Hindlimb muscle (tissue), 1 donor: ENCODE data around the gene FCHSD2. TPM values are rescaled to one million over a fixed set of nuclear protein-coding genes. Genes with fewer than 3 reads are reported as not detected.
A peak's percentile ranks its signal among the peaks of the same experiment; 100 is the strongest.
"Not testable (repeated sequence)": the region's sequence is repeated elsewhere in the genome, so short reads cannot be mapped to it uniquely, and the experiment has no call there.

Experiments
- DNase-seq: peaks from one replicate; pipeline ENCODE4 v3.0.0-alpha.2; 2013
- polyA plus RNA-seq: library from polyadenylated mRNA; unstranded; fragments of 120-200 nt; gene quantifications from one replicate; pipeline ENCODE4 v1.2.1, GENCODE V29; 2013; ENCODE audit not compliant: insufficient read length

Gene FCHSD2
- polyA plus RNA-seq, 1 donor = 27.4 TPM

GRCh38 chr11:73147771-73148681 is 5.9 kb upstream of the FCHSD2 start:
- DNase-seq = no peak

DNA sequence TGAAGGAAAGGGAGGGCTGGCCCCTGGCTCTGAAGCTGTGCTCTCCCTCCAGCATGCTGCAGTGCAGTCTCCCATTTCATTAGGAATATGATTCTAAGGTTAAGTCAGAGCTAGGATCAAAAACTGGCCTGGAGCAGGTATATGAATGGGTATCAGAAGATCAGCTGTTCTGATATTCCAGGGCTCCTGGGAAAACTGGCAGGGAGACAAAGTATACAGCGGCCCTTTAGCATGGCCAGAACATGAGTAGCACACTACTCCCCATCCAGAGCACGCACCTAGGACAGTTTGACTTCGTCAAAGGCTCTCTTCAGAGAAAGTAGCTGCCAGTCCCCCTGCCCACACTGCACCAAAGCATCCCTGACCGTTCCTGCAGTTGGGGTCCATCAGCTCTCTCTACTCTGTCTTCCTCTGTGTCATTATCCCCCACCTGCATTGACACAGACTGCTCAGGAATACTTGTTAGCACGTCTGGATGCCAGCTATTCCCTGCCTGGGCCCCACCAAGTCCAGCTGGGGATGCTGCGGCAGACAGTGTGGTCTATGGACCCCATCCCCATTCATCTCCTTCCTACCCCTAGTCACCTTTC is 4.0 kb upstream of the FCHSD2 start:
- DNase-seq = no peak

DNA sequence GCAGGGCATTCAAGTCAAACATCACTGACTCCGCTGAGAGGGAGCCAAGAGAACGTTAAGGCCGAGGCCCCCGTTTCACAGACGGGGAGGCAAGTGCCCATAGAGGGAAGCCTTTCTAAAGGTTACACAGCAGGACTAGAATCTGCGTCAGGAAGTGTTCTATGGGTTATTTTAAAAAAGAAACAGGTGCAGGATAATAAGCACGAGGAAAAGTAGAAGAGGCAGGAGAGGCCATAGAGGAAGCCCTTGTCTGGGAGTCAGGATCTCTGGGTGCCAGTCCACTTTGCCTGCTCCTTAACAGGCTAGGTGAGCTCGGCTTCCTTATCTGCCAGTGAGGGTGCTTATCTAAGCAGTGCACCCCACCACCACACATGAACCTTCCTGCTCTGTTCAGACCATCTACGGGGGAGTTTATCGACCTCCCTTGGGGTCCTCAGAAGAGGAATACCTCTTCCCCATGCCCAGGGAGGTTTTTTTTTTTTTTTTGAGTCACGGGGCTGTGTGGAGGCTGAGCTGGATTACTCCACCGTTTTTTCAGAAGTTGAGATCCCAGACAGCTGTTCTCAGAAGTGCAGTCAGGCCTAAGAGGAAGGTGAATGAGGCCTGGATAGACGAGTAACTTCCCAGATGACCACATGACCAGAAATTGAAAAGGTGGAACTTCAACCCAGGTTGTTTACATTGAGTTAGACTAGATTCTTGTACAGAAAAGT is 1.2 kb upstream of the FCHSD2 start:
- DNase-seq = peak; percentile 37

- peak; percentile 85 for DNase-seq
These were observed 600 bp downstream of the FCHSD2 start for GRCh38 chr11:73141309-73142127.

DNA sequence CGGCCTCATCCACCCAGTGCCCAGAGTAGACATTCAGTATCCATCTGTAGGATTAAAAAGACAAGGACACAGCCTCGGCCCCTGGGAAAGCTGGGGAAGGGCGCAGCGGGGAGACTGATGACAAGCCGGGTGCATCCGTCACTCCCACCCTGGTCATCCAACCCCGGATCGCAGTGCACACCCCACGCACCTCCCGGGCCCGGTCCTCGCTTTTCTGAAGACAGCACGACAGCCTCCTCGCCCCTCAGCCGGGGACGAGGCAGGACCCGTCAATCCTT is 1.1 kb downstream of the FCHSD2 start:
- DNase-seq = no peak

DNA sequence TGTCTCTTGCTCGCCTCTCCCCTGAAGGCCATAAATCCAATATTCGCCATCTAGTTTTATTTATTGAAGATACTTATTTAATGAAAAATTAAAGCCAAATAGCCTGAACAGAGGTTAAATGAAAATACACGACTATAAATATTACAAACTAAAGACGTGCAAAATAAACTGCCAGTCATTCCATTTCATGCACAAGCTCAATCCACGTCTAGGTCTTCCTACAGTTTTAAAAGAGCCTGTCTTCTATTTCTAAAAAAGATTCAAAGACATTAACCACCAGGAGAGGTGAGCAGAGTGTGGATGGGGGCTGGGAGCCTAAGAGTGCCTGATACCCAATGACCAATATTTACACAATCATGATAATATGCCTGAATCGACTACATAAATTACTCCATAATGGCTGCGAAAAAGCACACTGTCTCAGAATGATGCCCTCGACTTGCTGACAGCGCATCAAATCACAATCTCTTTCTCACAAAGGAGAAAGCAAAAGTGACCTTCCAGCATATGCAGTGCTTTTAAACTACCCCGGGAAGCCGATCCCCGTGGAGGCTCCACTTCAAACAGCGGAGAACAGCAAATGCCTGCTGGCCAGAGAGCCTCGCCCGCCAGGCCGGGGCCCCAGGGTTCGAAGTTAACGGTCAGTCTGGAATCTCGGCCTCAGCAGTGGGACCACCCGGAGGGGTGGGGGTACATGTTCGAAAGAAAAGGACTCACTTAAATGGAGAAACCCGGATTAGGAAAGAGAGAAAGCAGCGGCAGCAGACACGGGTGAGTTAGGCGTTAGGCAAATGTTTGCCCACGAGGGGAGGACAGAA is 1.7 kb downstream of the FCHSD2 start:
- DNase-seq = no peak

DNA sequence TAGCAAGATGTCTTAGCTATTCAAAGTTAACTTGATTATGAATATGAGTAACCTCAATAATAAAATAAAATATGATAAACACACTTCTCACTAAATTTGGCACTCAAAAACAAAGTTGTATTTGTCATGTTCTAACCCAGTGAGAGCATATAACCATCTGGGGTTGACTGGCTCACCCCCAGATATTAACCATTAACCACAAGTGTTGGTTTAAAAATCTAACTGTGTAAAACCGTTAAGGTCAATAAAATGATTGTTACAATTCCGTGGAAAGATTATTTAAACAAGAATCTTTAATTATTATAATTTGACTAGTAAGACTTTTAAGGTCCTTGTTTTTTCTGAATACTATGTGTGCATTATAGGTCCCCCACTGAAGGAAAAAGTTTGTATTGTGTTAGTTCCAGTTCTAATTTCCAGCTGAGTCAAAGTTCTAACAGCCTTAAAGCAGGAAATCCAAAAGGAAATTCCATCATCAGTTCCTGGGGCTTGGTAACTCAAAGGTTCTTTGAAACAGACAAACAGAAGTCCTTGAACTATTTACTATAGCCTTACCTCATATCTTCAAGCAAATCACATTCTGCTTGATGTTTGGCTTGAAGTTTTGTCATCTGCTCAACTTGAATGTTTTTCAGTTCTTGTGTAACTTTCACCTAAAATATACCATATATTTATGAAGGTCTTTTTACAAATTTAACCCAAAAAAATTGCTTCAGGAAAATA is 2.5 kb downstream of the FCHSD2 start:
- DNase-seq = no peak

DNA sequence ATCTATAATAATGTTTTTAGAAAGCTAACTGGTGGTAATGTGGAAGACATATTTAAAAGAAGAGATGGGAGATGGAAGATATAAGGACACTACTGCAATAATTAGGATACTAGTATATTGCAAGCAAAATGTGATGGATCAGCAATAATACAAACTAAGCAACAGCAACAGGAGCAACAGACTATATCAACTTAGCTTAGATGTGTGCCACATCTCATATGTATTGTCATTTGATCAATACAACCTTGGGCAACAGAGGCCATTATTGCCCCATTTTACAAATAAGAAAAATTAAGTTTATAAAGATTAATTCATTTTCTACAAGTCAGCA is 4.2 kb downstream of the FCHSD2 start:
- no peak for DNase-seq

- DNase-seq = no peak
These were observed 4.7 kb downstream of the FCHSD2 start for GRCh38 chr11:73137262-73137943.

GRCh38 chr11:73136722-73137121 is 5.4 kb downstream of the FCHSD2 start:
- DNase-seq = not testable (repeated sequence)

- no peak for DNase-seq
These were observed 6.5 kb downstream of the FCHSD2 start for GRCh38 chr11:73135346-73136284.

DNA sequence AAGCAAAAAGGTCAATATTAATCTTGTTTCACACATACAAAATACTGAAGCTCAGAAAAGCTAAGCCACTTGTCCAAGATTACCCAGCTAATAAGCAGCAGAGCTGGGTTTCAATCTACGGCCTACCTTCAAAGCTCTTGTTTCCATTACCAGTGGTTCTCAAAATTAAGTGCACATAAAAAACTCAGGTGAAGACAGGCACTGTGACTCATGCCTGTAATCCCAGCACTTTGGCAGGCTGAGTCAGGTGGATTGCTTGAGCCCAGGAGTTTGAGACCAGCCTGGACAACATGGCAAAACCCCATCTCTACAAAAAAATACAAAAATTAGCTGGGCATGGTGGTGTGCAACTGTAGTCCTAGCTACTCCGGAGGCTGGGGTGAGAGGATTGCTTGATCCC is 9.8 kb downstream of the FCHSD2 start:
- not testable (repeated sequence) for DNase-seq

DNA sequence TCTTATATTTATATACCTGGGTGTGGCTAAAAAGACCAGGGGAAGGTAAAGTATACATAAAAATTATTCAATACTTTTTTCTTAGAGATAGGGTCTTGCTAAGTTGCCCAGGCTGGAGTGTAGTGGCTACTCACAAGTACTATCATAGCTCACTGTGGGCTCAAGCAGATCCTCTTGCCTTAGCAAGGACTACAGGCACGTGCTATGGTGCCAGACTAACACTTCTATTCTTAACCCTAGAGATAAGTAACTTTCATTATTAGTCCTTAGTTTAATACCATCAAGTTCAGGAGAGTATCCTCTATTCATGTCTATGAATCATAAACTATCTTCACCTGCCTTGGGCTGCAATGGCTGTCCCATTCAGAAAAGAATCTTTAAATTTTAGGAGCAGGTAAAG is 11.9 kb downstream of the FCHSD2 start:
- DNase-seq = no peak

GRCh38 chr11:73129198-73129597 is 12.9 kb downstream of the FCHSD2 start:
- no peak for DNase-seq

DNA sequence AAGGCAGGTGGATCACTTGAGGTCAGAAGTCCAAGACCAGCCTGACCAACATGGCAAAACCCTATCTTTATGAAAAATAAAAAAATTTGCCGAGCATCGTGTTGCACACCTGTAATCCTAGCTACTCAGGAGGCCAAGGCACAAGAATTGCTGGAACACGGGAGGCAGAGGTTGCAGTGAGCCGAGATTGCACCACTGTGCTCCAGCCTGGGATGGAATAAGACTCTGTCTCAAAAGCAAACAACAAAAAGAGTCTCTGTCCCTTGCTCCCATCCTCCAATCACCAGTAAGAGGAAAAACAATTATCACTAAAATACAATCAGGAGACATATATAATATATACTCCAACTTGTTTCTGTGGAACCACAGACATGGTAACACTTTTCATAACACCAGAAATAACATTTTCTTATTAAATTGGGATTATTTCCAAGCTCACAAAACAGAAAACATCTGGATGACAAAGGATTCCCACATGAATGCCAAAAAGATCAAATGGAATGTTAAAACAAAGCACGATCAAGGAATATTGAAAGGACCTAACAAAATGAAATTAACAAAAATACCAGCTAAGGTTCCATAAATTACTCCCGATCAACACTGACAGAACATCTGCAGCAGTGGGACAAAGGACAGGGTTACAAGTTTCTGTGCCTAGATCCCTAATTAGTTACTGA is 15.2 kb downstream of the FCHSD2 start:
- DNase-seq = no peak

- no peak for DNase-seq
These were observed 17.3 kb downstream of the FCHSD2 start for GRCh38 chr11:73124800-73125199.

DNA sequence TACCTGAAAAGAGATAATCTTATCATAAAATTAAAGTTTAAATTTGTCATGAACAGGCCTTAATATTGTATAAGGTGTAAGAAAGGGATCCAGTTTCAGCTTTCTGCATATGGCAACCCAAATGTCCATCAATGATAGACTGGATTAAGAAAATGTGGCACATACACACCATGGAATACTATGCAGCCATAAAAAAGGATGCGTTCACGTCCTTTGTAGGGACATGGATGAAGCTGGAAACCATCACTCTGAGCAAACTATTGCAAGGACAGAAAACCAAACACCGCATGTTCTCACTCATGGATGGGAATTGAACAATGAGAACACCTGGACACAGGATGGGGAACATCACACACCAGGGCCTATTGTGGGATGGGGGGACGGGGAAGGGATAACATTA is 18.2 kb downstream of the FCHSD2 start:
- DNase-seq = not testable (repeated sequence)

- no peak for DNase-seq
These were observed 20.4 kb downstream of the FCHSD2 start for GRCh38 chr11:73121692-73122091.

DNA sequence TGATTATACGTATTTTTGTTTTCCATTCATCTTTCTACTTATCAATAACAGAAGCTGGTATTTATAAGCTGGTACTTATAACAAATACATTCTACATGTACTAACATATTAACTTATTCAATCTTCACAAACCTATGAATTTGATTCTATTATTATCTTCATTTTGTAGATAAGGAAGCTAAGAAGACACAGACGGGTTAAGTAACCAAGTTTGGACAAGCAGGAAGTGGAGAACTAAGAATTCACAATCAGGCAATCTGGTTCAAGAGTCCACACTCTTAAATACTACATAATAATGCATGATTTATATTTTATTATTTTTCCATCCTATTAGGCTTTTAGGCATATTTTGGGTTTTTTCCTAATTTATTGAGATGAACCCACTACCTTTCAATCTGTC is 25.0 kb downstream of the FCHSD2 start:
- no peak for DNase-seq
